HG03439 (cell line): ENCODE measurements around the gene COL8A1.

ENCODE experiments used
- ATAC-seq: cut with Tn5 transposase; IDR thresholded peaks from one replicate; pipeline ENCODE4 v1.9.1; 2021; ENCODE audit warnings: mild to moderate bottlenecking, moderate library complexity; ENCODE audit not compliant: unreplicated experiment

COL8A1 gene

GRCh38 chr3:99668044-99668443, 29.6 kb downstream of the COL8A1 start:
- ATAC-seq: no peak

GRCh38 chr3:99669879-99670555, 31.6 kb downstream of the COL8A1 start:
- no peak for ATAC-seq

GRCh38 chr3:99670556-99670950, 32.2 kb downstream of the COL8A1 start:
- ATAC-seq: no peak

DNA sequence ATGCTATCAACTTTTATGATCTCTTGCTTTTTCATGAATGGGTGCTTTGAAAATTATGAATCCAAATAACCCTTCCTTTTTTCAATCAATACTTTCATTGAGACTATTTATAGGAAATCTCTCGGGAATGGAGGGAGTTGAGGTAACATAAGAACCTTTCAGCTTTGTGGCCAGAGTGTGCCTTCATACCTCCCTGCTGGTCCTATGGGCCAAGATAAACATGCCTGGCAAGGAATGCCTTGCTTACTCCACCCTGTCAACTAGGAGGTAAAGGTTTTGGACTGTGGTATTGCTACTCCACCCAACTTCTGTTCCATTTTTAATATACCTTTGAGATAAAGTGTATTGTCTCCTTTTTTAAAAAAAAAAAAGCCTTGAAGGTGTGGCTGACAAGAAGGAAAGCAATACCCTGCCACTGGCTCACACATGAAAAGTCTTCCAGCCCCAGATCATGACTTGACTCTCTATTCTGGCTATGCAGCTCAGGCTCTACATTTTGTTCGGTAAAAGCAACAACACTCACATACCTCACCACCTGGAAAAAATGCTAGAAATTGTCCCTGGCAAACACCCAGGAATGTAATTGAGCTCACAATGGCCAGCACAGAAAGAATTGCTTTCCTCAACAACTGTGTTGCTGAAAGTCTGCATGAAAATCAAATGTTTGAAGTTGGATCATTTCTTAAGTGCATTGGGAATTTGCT, 35.8 kb downstream of the COL8A1 start:
- ATAC-seq: no peak

GRCh38 chr3:99678023-99678422, 39.6 kb downstream of the COL8A1 start:
- no peak for ATAC-seq

- no peak for ATAC-seq
Measured at GRCh38 chr3:99678896-99679295, 40.5 kb downstream of the COL8A1 start.

DNA sequence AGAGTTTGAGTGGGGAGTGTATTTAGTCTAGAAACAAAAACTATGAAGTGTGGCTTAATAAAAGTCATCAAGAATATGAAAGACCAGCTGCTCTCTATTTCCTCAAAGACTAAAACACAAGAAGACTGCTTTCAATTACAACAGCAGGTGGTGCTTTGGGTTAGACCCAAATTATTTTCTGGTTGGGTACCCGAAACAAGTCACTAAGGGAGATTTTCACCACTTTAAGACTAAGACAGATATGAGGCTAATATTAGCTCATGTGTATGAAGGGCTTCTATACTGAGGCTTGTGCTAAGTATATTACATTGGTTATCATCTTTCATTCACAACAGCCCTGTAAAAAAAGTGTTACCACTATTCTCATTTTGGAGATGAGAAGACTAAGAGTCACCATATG, 43.1 kb downstream of the COL8A1 start:
- peak; percentile 49 for ATAC-seq

DNA sequence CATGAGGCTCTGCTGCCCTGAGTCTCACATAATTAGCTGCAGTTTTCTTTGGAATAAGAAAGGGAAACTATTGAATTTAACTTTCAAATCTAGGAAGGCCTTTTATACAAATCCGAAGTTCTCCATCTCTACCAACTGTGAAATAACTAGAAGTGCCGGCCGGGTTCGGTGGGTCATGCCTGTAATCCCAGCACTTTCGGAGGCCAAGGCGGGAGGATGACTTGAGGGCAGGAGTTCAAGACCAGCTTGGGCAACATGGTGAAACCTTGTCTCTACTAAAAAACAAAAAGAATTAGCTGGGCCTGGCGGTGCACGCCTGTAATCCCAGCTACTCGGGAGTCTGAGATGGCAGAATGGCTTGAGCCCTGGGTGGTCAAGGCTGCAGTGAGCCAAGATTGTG, 43.6 kb downstream of the COL8A1 start:
- ATAC-seq: no peak

DNA sequence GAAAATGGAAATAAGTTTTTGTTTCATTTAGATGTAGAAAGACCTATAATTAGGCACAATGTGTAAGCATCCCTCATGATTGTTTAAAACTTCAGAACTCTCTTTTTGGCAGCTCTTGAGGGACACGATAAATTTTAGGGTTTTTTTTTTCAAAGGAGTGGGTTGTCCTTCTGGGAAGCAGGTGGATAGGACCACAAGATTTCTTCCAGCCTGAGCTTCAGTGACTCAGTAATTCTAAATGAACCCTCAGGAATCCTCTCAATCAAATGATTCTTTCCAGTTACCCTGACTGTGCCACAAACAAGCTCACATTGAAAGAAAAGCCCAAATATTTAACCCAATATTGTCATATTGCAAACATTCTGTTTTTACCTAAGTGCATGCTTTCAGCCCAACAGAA, 45.1 kb downstream of the COL8A1 start:
- ATAC-seq: no peak

DNA sequence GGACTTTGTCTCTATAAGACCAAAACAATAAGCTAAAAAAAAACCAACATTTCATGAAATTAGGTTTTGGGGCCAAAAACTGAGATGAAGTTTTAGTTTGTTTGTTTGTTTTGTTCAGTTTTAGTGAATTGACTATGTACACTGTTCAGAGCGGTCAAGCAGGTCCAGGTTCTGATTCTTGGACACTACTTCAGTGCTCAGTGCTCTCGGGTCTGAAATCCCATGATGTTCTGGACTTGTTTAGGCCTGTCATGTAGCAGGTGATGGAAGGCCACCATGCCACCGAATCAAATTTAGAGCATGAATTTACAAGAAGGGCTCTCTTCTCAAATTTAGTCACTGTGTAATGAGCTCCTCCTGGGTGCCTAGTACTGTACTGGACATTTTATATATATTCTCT, 45.5 kb downstream of the COL8A1 start:
- ATAC-seq: no peak

DNA sequence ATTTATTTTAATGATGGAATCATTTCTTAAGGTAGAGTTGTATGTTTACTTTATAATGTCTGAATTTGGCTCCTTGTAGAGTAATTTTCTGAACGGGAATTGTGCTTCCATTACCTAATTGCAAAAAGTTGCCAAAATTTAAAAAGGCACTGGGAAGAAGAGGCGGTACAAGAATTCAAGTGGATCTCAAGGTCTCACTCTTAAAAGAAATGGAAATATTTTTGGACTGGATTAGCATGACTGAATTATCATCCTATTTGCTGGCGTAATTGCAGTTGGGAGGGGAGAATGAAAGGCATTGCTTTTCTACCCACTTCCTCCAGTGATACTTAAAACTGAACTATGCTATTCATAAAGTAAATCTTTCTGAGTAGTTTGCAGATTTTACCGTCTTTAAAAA, 46.2 kb downstream of the COL8A1 start:
- ATAC-seq: no peak

GRCh38 chr3:99686469-99686868, 48.1 kb downstream of the COL8A1 start:
- ATAC-seq: no peak

DNA sequence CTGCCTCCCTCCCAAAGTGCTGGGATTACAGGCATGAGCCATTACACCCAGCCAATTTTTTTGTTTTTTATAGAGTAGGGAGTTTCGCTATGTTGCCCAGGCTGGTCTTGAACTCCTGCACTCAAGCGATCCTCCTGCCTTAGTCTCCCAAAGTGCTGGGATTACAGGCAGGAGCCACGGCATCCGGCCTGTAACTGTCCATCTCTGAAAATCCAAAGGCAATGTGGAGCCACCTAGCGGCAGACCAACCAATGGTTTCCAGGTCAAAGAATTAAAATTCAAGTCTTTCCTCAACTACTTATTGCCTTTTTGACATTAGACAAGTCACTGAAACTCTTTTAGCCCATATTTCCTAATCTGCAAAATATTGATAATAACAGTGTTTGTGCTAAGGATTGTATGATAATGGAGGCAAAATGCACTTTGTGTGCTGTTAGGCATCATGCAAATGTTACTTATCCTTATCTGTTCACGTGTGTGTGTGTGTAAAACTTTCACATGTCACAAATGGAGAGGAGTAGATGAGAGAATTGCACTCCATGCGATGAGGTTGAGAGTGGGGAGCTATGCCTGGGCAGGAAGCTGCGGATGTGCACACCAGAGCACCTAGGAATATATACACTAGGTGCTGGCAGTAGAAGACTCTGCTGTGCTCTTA, 48.7 kb downstream of the COL8A1 start:
- peak; percentile 72 for ATAC-seq

DNA sequence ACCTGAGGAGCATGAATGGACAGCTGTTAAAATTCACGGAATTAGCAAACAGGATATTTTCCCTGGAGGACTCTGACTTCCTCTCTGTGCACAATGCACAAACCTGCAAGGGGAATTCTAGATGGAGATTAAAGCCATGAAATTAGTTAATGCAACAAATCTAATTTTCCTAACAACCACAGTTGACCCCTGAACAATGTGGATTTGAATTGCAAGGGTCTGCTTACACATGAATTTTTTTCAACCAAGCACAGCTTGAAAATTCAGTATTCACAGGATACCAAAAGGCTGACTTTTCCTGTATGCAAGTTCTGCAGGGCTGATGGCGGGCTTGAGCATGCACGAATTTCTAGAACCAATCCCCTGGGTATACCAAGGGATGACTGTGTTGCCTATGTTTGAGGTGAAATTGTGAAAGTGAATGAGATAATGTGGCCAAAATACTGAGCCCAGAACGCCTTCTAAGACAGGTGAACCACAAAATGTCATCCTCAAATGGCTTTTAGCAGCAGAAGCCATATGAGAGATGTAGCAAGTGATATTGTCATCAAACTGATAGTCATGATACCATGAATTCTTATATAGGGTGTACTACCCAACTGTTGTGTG, 52.5 kb downstream of the COL8A1 start:
- ATAC-seq: no peak

- no peak for ATAC-seq
Measured at GRCh38 chr3:99693636-99694035, 55.2 kb downstream of the COL8A1 start.

DNA sequence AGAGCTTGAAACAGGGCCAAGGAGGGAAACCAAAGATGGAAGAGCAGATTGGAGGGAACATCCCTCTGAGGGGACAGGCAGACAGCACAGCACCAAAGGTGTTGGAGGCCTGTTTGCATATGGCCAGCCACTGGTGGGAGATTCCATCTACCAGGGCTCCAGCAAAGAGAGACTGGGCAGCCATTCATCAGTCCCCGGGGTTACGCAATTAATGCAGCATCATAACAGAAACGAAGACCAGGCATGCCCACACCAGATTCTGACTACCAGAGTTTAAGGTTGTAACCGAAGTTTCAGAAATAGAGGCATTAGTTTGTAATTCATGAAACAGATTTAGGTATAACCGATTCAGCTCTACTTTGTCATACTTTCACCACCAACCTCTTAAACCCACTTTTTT, 58.1 kb downstream of the COL8A1 start:
- ATAC-seq: no peak

- no peak for ATAC-seq
Measured at GRCh38 chr3:99697250-99697649, 58.9 kb downstream of the COL8A1 start.

- ATAC-seq: no peak
Measured at GRCh38 chr3:99698932-99699331, 60.5 kb downstream of the COL8A1 start.

DNA sequence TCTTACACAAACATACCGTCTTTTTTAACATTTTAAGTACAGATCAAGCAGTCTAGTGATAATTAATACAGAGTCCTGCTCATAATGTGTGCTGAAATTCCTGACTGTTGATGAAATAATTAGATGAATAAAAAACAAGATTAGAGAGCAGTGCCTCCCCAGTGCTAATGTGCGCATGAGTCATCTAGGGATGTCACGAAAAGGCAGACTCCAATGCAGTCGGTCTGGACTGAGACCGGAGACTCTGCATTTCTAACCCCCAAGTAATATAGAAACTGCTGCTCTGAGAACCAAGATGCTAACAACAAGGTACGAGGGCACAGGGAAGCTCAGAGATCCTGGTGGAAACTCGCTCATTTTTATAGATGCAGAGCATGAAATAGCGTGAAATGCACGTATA, 61.4 kb downstream of the COL8A1 start:
- ATAC-seq: no peak

DNA sequence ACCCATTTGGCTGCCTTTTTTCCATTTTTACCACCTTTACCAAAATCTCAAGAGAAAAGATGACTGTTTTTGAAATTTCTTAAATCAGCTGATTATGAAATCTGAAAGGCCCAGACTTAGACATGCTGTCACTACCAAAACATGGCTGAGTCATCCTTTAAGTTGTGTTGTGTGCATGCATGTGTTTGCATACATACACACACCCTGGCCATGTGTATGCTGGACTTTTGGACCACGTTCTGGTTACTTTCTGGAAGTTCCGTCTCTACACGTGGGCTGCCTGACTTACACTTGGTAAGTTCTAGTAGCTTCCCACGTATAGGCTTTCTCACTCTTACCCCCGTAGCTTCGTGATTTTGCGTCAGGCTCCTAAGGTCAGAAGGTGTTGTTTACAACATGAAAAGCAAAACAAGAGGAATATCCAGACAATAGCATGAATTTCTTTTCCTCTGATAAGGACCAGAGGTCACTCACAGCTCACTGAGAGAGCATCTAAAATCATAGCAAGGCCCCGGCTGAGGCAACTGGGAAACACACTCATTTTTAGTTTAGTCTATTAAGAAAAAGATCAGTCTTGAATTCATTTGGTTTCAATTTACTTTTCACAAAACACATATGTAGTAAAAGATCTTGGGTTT, 62.4 kb downstream of the COL8A1 start:
- no peak for ATAC-seq
